Lung microvascular endothelial cell (primary cell): Measurements from ENCODE around the gene CCDC88C. TPM values are rescaled to one million over a fixed set of nuclear protein-coding genes. Genes with fewer than 3 reads are reported as not detected.

Experiments used
- DNase-seq, 2 donors: peaks; one replicate each; pipeline versions ENCODE4 v3.0.0 to v3.0.0-alpha.2; 2010; ENCODE audit warnings: low read depth in 2 of 2
- total RNA-seq: library from RNA; depleted of rRNA; stranded (reverse); fragments of >200 nt; gene quantifications from 2 replicates; pipeline ENCODE4 v1.2.1, GENCODE V29; 2014

CCDC88C gene
- total RNA-seq, 1 donor from 2014 or later, result 13.7 TPM

GRCh38 chr14:91367173-91368171, 50.1 kb downstream of the CCDC88C start:
- peak in 1 of 2 donors; percentile 72 for DNase-seq

- no peak for DNase-seq
Measured at GRCh38 chr14:91366749-91367148, 50.9 kb downstream of the CCDC88C start.

GRCh38 chr14:91365552-91365951, 52.1 kb downstream of the CCDC88C start:
- DNase-seq, result no peak

DNA sequence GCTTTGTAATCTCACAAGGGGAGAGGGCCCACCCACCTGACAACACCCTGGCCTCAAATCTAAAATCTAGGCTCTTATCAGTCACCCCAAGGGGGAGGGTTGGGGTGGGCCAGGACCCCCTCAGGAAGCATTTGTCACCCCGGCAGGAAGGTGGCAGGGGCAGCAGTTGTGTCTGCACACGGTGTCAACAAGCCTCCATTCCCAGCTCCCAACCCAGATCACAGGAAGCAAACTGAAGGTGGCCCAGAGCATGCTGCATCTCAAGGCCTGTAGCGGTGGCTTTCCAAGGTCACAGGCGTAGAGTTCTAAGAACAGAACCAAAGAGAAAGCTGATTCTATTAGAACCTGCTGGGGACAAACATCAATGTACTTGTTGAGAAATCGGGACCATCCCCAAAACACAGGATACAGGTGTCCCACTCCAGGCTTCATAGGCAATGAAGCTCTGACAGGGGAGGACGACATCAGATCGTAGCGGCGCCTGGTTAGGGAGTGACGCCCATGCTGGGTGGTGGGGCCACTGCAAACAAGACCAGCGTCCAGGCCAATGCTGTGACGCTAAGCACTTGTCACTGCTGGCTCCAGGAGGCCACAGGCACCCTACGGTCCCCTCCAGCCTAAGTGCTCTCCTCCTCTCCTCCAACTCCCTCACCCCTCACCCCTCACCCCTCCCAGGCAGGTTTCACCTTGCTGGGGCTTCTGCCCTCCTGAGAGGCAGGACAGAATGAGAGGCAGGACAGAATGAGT, 52.9 kb downstream of the CCDC88C start:
- no peak for DNase-seq

- DNase-seq, result no peak
Measured at GRCh38 chr14:91363776-91364523, 53.7 kb downstream of the CCDC88C start.

DNA sequence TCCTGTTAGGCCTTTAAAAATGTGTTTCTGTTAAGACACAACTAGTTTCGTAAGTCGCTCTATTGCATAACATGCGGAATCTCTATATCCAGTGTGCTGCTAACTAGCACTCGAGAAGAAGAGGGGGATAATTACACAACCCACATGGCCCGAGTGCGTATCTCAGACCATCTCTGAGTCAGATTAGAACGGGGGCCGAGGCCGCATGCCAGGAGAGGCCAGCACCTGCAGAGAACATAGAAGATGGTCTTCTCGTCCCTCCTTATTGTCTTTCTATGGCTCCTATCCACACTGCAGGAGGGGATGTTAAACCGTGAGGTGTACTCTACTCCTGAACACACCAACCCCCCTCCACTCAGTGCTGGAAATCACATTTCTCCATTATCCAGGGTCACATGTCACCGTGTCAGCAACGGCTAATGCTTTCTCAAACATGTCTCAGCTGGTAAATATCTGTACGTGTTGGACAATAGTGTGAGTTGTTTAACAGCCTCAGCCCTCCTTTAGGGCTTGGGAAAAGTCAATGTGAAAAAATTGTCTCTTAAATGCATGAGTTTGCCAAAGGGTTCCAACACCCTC, 56.3 kb downstream of the CCDC88C start:
- DNase-seq, result no peak

DNA sequence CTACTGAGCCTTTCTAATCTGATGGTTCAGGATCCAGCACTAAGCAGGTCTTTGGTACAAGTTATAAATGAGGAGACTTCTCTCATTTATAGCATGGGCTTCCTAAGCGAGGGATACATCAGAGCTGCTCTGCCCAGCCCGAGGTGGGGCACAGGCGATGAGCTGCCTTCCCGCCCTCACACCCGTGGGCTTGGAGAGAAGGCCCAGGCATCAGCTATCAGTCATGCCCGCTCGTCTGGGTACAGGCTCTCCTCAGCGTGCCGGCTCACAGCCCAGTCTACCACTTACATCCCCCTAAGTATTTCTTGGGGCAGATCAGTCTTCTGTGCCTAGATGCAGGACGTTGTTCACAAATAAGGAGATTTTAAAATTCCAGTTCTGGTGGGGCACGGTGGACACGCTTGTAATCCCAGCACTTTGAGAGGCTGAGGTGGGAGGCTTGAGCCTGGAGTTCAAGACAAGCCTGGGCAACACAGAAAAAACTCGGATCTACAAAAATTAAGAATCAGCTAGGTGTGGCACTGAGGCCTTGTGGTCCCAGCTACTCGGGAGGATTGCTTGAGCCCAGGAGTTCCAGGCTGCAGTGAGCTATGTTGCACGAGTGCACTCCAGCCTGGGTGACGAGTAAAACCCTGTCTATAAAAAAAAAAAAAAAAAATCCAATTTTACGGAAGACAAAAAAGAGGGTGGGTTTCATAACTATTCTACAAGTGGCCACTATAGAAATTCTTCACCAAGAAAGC, 57.0 kb downstream of the CCDC88C start:
- DNase-seq, result no peak

GRCh38 chr14:91358654-91359220, 58.9 kb downstream of the CCDC88C start:
- DNase-seq, result no peak

GRCh38 chr14:91358025-91358319, 59.6 kb downstream of the CCDC88C start:
- DNase-seq, result no peak

DNA sequence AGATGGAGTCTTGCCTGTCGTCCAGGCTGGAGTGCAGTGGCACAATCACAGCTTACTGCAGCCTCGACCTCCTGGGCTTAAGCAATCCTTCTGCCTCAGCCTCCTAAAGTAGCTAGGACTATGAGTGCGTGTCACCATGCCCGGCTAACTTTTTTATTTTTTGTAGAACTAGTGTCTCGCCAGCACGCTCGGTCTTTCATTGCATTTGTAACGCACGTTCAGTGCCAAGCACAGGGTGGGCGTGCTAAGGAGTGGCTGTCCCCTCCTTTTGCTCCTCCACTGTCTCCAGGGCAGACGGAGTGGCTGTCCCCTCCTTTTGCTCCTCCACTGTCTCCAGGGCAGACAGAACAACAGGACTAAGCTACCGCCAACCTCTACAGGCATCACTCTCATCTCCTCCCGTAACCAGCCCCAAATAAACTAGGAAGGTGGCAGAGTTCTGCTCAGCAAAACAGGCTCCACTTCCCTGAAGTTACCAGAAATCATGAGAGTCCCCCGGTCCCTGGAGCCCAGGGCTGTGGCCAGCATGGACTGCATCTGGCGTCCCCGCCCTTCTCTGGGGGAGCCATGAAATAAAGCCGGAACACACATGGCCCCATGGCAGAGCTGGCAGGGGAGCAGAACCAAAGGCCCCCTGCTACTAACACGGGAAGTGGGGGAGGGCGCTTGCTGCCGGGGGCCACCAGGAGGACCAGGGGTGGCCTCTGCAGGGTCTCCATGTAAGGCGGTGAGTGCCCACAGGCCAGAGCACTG, 60.2 kb downstream of the CCDC88C start:
- no peak for DNase-seq

GRCh38 chr14:91356181-91356763, 61.3 kb downstream of the CCDC88C start:
- no peak for DNase-seq

- DNase-seq, result no peak
Measured at GRCh38 chr14:91354979-91355685, 62.5 kb downstream of the CCDC88C start.

DNA sequence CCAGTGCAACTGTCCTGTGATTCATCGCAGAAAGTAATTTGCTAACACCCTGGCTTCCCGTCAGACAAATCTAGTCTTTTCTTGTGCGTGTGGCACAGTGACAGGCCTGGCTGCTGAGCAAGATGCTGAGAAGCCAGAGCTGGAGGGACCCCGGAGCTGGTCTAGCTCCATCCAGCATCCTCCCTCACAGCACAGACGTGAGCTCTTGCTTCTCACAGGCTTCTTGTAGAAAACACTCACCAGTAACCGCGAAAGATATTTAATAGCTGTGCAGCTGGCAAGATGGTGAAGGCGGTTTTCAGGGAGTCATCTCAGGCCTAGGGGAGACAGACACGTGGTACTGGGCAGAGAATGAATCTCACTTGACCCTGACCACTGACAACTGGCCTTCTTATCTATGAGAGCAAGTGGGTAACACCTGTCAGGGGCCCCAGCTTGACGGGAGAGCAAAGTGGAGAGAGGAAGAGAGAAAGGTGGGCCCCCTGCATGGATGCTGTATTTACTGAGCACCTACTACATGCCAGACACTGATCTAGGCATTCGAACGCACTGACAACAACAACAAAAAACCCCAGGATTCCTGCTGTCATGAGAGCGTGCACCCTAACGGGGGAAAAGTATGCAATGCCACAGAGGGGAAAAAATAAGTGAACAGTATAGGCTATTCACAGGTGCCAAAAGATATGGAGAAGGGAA, 63.3 kb downstream of the CCDC88C start:
- peak in 1 of 2 donors; percentile 32 for DNase-seq

DNA sequence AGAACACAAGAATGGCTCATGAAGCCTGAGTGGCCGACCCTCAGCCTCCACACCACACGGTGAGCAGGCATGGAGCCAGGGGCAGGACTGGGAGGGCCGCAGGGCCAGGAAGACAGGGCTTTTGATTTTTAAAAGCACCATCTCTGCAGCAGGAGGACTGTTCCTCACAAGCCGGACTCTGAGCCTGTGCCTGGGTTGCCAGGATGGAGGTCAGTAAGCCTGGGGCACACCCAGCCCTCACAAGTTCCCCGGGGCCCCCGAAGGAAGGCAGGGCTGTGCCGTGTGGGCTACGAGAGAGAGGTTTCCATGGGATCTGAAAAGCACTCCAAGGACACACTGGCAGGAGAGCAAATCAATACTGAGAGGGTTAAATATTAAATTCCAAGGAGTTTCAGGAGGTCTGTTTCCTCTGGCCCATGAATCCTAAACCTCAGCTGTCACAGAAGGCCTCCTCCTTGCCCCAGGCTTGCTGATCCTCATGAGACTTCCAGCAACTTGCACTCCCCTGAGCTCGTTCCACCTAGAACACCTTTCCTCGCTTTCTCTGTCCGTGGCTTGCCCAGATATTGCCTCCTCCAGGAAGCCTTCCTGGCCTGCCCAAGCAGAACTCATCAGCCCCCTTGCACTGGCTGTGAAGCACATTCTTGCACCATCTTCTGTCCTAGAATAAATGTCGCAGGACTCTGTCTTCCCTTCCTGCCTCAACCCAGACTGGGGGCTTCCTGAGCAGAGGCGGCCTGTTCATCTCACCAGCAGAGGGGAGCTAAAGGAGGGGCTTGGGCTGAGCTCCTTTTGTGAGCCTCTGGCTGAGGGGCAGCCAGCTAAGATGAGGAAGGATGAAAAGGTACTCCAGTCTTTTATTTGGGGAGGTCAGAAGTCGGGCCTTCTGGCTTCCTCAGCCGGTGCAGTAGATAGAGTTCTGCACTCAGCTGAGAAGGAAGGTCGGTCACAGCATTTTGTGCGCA, 64.6 kb downstream of the CCDC88C start:
- no peak for DNase-seq

DNA sequence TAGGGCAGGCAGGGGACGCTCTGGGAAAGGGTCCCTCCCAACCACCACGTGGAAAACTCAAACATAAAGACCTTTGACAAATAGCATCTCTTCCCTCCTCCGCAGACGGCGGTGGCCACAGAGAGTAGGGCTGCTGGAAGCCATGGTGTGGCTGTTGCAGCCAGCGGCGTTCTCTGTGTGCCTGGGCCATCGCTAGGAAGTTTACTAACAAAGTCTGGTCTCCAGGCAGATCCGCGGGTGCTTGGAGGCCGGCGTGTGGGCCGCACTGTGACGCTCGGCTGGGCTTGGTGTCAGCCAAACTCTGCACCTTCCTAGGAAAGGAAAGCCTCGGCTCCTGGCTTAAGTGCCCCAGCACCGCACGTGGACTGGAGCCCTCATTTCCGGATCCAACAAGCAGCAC, 65.6 kb downstream of the CCDC88C start:
- DNase-seq, result peak in 1 of 2 donors; percentile 38

DNA sequence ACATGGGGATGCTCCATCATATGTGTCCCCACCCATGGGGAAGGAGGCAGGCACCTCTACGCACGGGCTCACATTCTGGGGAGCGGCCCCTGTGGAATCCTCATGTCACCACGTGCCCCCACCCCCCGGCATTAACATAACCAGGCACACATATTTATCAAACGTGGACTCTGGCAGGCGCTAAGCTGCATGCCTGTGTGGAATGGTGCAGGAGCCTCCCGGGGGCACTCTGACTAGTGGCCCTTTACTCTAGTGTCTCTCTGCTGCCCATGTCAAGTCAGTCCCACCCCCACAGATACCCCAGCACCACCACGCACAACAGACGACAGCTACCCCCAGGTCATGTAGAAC, 66.1 kb downstream of the CCDC88C start:
- DNase-seq, result no peak
